Prostate gland (tissue), 2 donors: Measurements from ENCODE around the gene ENOX1. TPM values are rescaled to one million over a fixed set of nuclear protein-coding genes. Genes with fewer than 3 reads are reported as not detected.
"Not testable (repeated sequence)": the region's sequence is repeated elsewhere in the genome, so short reads cannot be mapped to it uniquely, and the experiment has no call there.

Source experiments
- DNase-seq: peaks from one replicate; pipeline ENCODE4 v3.0.0-alpha.2; 2019; ENCODE audit warnings: low spot score
- H3K27ac ChIP-seq, 2 donors: fragments of 200-600 bp; sonication (generic); 2 replicates each; pipeline ENCODE4 v1.5.1; 2017 to 2019
- H3K27me3 ChIP-seq: fragments of 200-600 bp; sonication (generic); replicated peaks from 2 replicates; pipeline ENCODE4 v1.5.1; 2019; ENCODE audit not compliant: insufficient read depth
- H3K36me3 ChIP-seq, 2 donors: fragments of 200-600 bp; sonication (generic); 1 replicate in 1 of 2; 2 replicates in 1 of 2; pipeline versions ENCODE4 v1.5.1 to v1.8.1; 2017 to 2019
- H3K4me1 ChIP-seq: fragments of 200-600 bp; sonication (generic); replicated peaks from 2 replicates; pipeline ENCODE4 v1.5.1; 2019
- H3K4me3 ChIP-seq, 2 donors: fragments of 200-600 bp; sonication (generic); 2 replicates each; pipeline ENCODE4 v1.5.1; 2017 to 2019
- H3K9me3 ChIP-seq: fragments of 200-600 bp; sonication (generic); 2 replicates; pipeline ENCODE4 v1.5.1; 2017
- CTCF ChIP-seq, 4 experiments: fragments of 200-600 bp in 2 of 4; fragments of 450-650 bp in 2 of 4; sonication (generic) in 2 of 4; IDR thresholded peaks; 1 replicate in 3 of 4; 2 replicates in 1 of 4; pipeline ENCODE4 v1.5.1; 2016 to 2019; ENCODE audit warnings: antibody characterized with exemption in 4 of 4, mild to moderate bottlenecking in 2 of 4, moderate library complexity in 2 of 4
- POLR2A ChIP-seq: fragments of 450-650 bp; IDR thresholded peaks from one replicate; pipeline ENCODE4 v1.6.1; 2016; ENCODE audit warnings: antibody characterized with exemption, mild to moderate bottlenecking
- POLR2AphosphoS5 ChIP-seq: sonication (generic); formaldehyde crosslinking; IDR thresholded peaks from one replicate; pipeline ENCODE4 v1.6.1; 2017; ENCODE audit warnings: antibody characterized with exemption
- WGBS: methylation state at CpG from one replicate; pipeline ENCODE4 v1.1.5; 2018; 5-methylcytosine and 5-hydroxymethylcytosine counted together
- intact Hi-C: fragments of 100-400 bp; cut with DNase I; formaldehyde crosslinking; loops from one replicate; pipeline ENCODE4 v1.14.2; 2022
- total RNA-seq, 2 donors: library from RNA; depleted of rRNA; stranded (reverse); fragments of >200 nt; gene quantifications; one replicate each; pipeline ENCODE4 v1.1.0, GENCODE V29; 2016

The ENOX1 gene
- total RNA-seq, 2 donors from 2014 or later = 4.5 to 5.3 TPM

- Histone ChIP-seq H3K36me3 (no peaks in the 10 kb centered on the region), H3K27me3 (no peaks in the 10 kb centered on the region), H3K9me3 (no peaks in the 10 kb centered on the region), H3K27ac (no peak overlapping the region), H3K4me3 (no peak overlapping the region), H3K4me1 (no peaks in the 10 kb centered on the region)
- intact Hi-C loops = no loop called here
- no peak for TF ChIP-seq POLR2AphosphoS5
- no peak for TF ChIP-seq CTCF (IDR thresholded peaks at IDR 0.05)
- no peak for TF ChIP-seq POLR2A
- WGBS = 90% methylated on average over 5 of the region's 5 CpGs
- DNase-seq = no peak
Observed at GRCh38 chr13:43356567-43356966, 430.2 kb downstream of the ENOX1 start.

- TF ChIP-seq POLR2AphosphoS5 (no peak), POLR2A (no peak), CTCF (IDR thresholded peaks at IDR 0.05) (no peak)
- Histone ChIP-seq H3K9me3 (no peaks in the 10 kb centered on the region), H3K4me1 (no peaks in the 10 kb centered on the region), H3K27me3 (no peaks in the 10 kb centered on the region), H3K27ac (no peak overlapping the region), H3K4me3 (no peak overlapping the region), H3K36me3 (no peaks in the 10 kb centered on the region)
- 98% methylated on average over 17 of the region's 17 CpGs for whole genome bisulfite sequencing
- intact Hi-C loops = no loop called here
- DNase-seq = no peak
Observed at GRCh38 chr13:43355774-43356173, 431.0 kb downstream of the ENOX1 start.

DNA sequence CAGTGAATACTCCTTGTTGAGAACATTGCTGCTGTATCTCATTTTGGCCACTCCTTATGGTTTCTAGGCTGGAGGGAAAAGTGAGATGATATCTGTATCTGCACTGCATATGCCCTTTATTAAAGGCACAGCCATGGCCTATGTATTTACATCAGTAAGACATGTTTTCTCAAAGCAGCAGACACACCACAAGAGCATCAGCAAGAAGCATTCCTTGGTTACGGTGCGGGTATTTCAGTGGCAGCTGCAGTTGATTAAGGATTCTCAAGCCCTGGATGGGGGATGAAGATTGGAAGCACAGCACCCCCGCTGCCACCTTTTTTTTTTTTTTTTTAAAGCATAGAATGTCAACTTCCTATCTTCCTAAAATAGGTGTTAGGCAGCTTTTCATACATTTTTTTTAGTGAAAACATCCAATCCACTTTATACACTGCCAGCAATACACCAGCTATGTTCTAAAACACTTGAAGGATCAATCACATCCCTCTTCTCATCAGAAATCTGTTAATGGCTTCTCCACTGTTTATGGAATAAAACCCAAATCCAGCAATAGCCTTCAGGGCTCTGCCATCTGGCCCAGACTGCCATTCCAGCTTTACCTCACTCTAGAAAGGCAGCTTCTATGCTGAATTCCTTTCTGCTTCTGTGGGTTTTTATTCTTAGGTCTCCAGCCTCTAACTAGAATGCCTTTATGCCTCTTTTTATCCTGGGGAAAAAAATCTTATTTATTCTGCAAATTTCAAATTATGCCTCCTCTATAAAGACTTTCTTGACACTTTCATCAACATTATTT, 432.4 kb downstream of the ENOX1 start:
- WGBS = 91% methylated on average over 3 of the region's 3 CpGs
- Histone ChIP-seq H3K27ac (no peak overlapping the region), H3K4me3 (no peak overlapping the region), H3K9me3 (no peaks in the 10 kb centered on the region), H3K36me3 (no peaks in the 10 kb centered on the region), H3K4me1 (no peaks in the 10 kb centered on the region), H3K27me3 (no peaks in the 10 kb centered on the region)
- intact Hi-C loops = no loop called here
- TF ChIP-seq POLR2AphosphoS5 = no peak
- no peak for TF ChIP-seq CTCF (IDR thresholded peaks at IDR 0.05)
- no peak for TF ChIP-seq POLR2A
- no peak for DNase-seq

DNA sequence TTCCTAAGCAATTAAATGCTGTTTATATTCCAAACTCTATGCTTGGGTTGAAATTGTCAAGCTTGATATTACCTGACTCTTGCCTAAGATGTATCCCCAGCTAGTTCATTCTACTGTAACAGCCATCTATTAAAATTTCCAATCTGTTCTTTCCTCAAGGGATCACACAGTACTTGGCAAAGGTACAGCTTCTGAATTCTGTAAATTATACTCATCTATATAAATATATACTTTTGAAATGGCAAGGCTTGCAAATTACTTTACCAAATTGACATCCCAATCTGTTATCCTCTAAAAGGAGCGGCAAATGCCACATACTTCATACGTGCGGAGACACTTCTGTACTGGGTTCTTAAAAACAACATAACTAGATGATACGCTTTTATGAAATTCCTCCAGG, 433.1 kb downstream of the ENOX1 start:
- H3K4me3 ChIP-seq = no peak overlapping the region
- no peaks in the 10 kb centered on the region for H3K27me3 ChIP-seq
- TF ChIP-seq CTCF (IDR thresholded peaks at IDR 0.05) = no peak
- no peak for TF ChIP-seq POLR2A
- TF ChIP-seq POLR2AphosphoS5 = no peak
- intact Hi-C loops = no loop called here
- no peaks in the 10 kb centered on the region for H3K36me3 ChIP-seq
- H3K9me3 ChIP-seq = no peaks in the 10 kb centered on the region
- 91% methylated on average over 4 of the region's 4 CpGs for WGBS
- H3K27ac ChIP-seq = no peak overlapping the region
- no peaks in the 10 kb centered on the region for H3K4me1 ChIP-seq
- DNase-seq = no peak

DNA sequence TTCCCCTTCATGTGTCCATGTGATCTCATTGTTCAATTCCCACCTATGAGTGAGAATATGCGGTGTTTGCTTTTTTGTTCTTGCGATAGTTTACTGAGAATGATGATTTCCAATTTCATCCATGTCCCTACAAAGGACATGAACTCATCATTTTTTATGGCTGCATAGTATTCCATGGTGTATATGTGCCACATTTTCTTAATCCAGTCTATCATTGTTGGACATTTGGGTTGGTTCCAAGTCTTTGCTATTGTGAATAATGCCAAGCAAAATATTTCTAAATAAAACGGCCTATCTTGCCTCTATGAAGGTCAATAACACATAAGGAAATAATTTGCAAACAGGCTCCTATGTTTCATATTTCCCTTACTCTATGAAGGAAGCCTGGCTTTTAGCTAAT, 435.2 kb downstream of the ENOX1 start:
- H3K27ac ChIP-seq, intact Hi-C loops, H3K27me3 ChIP-seq, H3K9me3 ChIP-seq, H3K4me1 ChIP-seq, H3K4me3 ChIP-seq, H3K36me3 ChIP-seq, DNase-seq: not testable (repeated sequence)
- 82% methylated on average over 1 of the region's 3 CpGs for WGBS
